AML-193 (cell line): ENCODE data around the gene ZBTB1.

Experiments
- DNase-seq, 2 experiments: peaks; one replicate each; lab custom pipeline; 2025; lab: John Stamatoyannopoulos, UW

Gene ZBTB1, protein sequence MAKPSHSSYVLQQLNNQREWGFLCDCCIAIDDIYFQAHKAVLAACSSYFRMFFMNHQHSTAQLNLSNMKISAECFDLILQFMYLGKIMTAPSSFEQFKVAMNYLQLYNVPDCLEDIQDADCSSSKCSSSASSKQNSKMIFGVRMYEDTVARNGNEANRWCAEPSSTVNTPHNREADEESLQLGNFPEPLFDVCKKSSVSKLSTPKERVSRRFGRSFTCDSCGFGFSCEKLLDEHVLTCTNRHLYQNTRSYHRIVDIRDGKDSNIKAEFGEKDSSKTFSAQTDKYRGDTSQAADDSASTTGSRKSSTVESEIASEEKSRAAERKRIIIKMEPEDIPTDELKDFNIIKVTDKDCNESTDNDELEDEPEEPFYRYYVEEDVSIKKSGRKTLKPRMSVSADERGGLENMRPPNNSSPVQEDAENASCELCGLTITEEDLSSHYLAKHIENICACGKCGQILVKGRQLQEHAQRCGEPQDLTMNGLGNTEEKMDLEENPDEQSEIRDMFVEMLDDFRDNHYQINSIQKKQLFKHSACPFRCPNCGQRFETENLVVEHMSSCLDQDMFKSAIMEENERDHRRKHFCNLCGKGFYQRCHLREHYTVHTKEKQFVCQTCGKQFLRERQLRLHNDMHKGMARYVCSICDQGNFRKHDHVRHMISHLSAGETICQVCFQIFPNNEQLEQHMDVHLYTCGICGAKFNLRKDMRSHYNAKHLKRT

DNA sequence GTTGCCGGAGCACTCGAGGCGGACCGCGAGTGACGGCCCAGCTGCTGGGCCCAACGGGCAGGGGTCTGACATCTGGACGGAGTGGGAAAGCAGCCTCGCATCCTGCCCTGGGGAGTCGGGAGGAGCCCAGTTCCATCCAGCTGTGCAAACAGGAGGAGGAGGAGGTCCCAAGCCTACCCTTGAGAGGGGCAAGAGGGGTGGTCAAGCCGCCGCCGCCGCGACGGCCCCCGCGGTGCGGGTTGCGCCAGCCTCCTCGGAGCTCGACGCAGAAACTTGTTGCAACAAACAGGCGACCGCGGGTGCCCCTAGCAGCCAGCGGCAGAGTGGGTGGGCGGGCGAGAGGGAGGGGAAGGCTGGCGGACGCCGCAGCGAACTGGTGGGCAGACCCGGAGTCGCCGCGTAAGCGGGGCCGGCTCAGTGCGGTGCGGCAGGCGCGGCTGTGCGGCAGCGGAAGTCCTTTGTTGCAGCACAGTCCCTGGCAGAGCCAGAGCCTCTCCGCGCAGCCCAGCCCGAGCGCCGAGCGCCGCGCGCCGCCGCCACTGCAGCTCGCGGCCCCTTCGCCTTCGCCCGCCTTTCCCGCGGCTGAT, at the start of gene ZBTB1:
TSS of gene ZBTB1 (plus strand) at position 461 of the 587 bp plus-strand sequence. CDS start 16,735 bp downstream, outside the sequence.
- DNase-seq, result peak; percentile 42 to 57

GRCh38 chr14:64459405-64460136, 45.0 kb upstream of the ZBTB1 start:
- DNase-seq, result no peak

GRCh38 chr14:64461221-64461620, 43.3 kb upstream of the ZBTB1 start:
- DNase-seq, result no peak

DNA sequence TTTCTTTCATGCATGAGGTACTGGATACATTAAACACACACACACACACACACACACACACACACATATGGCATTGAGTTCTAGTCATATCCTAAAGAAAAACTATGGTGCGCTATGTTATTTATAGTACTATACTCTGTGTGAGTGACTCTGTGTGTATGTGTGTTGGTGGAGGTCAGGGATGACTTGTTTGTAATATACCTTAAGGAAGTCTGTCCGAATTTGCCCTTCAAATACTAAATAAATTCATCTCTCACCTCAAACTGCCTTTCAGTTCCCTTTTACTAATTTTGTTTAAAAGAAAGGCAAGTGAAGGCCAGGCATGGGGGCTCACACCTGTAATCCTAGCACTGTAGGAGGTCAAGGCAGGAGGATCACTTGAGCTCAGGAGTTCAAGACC, 41.4 kb upstream of the ZBTB1 start:
- no peak for DNase-seq

DNA sequence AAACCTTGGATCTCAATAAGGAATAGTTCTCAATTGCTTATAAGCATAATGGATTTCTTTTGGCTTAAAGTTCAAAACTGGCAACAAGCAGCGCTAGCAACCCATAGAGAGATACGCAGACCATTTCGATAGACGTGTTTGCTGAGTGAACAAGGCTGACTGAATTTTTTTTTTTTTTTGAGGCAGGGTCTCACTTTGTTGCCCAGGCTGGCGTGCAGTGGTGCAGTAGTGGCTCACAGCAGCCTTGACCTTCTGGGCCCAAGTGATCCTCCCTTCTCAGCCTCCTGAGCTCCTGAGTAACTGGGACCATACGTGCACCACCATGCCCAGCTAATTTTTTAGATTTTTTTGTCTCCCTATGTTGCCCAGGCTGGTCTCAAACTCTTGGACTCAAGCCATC, 40.7 kb upstream of the ZBTB1 start:
- DNase-seq, result no peak

- DNase-seq, result no peak
These were observed 39.9 kb upstream of the ZBTB1 start for GRCh38 chr14:64464651-64465050.

DNA sequence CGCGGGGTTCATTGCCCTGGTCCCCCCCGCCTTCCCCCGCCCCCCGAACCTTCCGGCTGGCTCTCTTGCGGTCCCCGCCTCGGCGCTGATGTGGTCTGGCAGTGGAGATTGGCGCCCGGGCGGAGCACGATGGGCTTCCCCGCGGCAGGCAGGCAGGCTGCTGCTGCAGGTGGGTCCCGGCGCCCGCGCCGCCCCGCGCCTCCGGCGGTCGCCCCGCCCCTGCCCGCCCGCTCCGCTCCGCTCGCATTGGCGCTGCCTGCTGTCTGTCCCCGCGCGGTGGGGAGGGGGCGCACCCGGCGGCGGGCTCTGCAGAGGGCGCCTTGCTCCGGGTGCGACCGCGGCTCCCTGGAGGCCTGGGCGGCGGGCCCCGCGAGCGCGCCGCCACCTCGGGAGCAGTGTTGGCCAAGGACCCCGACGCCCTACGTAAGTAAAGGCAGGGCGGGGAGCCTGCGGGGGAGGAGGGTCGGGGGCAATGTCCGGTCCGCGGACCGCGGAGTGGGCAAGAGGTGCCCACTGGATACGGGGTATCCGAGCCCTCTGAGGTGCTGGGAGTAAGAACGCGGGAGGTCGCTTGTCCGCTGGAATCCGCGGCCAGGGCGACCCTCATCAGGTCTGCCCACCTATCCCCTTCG, 39.3 kb upstream of the ZBTB1 start, which contains the start of gene AKAP5:
TSS of gene AKAP5 (plus strand) at position 309 of the 632 bp plus-strand sequence. CDS start 2,896 bp downstream, outside the sequence.
- no peak for DNase-seq

DNA sequence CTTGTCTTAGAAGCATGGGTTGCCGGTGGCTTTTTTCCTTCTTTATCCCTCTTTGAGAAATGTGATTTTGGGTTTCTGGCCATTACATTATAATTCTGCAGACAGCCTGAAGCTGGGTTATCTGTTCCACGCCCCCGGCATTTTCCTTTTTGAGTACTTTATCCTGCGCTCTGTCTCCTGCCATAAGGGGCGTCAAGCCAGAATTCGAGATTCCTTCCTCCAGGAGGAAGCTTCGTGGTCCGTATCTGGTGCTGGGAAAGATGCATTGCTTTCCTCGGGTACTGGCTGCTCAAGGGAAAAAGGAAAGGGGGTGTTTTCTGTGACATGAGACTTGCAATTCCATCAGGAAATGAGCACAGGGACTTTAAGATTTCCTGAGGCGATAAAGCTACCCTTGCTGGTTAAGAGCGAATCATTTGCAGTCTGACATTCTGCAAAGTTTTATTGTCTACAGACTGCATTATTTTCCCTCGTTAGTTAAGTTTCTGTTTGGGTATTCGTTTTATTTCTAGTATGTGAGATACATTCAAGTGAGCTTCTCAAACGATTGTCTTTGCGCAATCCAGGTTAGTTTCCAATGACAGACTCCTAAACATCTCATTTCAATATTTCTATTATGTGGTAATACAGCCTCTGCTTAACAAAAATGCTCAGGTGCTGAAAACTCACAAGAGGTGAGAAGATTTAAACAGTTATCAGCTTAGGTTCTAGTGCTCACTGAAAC, 38.6 kb upstream of the ZBTB1 start:
- DNase-seq, result no peak

DNA sequence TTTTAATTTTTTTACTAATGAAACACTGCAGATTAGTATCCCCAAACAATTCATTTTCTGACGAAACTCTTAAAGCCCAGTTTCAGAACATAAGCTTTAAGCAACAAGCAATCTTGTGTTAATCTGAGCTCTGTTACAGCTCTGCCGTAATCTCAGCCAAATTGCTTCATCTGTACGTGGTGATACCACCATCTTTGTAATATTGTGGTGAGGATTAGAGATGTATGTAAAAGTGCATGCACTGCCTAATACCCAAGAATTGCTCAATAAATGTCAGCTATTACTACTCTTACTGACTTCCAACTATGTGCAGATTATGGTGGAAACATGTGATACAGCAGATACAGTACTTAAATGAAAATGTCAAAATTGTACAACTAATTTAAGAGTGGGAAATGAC, 37.5 kb upstream of the ZBTB1 start:
- peak; percentile 20 to 30 for DNase-seq

DNA sequence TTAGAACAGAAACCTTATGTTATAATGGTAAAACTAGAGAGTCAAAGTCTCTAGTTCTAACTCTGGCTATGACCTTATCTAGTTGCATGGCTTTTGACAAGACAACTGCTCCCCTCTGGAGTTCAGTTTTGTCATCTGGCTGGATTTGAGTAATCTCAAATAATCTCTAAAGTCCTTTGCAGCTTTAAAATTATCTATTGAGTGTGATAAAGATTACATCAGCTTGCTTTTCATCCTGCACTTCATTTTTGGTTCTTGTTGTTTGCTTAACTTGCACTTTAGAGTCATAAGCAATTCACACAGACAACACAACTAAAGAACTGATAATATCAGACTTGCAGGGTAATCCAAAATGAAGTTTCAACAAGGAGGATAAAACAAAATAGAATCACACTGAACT, 37.0 kb upstream of the ZBTB1 start:
- DNase-seq, result no peak

DNA sequence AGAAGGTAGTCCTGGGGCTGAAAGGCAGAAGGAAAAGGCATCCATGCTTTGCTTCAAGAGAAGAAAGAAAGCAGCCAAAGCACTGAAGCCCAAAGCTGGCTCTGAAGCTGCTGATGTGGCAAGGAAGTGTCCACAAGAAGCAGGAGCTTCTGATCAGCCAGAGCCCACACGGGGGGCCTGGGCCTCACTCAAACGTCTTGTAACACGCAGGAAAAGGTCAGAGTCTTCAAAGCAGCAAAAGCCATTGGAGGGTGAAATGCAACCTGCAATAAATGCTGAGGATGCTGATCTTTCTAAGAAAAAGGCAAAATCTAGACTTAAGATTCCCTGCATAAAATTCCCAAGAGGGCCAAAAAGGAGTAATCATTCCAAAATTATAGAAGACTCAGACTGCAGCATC, 36.1 kb upstream of the ZBTB1 start:
- DNase-seq, result no peak

DNA sequence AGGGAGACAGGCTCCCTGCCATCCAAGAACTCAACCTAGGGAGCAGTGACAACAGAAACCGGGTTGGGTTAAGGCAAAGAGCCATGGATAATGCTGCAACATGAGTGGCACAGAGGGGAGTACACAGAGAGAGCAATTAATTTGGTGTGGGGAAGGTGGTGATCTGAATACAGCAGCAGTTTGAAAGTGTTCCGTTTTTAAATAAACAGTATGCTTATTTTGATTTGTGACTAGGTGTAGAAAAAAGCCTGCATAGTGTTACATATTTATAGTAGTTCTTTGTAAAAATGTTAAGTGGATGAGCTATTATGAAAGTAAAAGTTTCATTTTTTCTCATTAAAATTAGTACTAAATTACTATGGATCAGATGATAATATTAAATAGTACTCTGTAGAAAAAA, 30.5 kb upstream of the ZBTB1 start:
- DNase-seq, result no peak

DNA sequence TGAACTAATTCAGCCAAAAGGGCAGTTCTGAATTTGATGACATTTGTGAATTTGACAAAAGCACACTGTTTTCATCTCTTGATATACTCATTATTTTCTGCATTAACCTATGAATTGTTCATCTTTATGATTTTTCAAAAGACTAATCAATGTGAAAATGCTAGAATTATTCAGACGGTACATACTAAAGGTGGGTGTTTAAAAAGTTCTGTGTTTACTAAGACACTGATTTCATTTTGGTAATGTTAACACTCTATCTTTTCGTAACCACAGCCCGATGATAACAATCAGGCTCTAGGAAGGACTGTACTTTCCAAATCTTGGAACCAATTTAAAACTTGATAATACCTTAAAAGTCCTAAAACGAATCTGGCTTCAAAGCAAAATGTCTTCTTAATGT, 29.9 kb upstream of the ZBTB1 start:
- DNase-seq, result no peak

DNA sequence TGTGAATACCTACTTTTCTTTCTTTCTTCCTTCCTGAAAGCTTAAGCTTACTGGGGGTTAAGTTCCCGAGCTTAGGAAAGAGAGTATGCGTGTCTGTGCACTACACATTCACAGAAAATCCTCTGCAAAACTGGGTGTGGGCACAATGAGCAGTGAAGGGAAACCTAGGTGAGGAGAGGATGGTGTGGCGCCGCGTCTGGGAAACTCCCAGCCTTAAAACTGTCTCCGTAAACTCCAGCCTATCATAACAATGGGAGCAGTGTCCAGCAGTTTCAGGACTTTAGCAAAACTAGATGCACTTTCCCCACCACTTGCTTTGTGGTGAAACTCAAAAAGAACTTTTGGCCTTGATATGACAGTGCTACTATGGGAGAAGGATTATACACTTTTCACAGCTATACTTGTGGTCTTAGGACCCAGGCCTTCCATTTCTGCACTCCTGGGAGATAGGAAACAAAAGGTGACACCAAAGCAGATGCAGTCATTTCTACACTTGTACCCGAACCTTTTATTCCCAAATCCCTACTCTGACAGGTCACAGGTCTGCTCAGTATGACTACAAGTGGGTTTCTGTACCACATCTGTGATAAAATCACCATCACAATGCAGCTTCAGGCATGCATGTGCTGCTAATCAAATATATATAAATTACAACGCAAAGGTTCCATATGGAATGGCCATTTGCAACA, 28.8 kb upstream of the ZBTB1 start:
- no peak for DNase-seq

GRCh38 chr14:64476438-64476837, 28.1 kb upstream of the ZBTB1 start:
- no peak for DNase-seq

GRCh38 chr14:64478634-64479250, 25.8 kb upstream of the ZBTB1 start:
- DNase-seq, result peak; percentile 31 to 49

- DNase-seq, result no peak
These were observed 15.9 kb upstream of the ZBTB1 start for GRCh38 chr14:64488590-64489099.

DNA sequence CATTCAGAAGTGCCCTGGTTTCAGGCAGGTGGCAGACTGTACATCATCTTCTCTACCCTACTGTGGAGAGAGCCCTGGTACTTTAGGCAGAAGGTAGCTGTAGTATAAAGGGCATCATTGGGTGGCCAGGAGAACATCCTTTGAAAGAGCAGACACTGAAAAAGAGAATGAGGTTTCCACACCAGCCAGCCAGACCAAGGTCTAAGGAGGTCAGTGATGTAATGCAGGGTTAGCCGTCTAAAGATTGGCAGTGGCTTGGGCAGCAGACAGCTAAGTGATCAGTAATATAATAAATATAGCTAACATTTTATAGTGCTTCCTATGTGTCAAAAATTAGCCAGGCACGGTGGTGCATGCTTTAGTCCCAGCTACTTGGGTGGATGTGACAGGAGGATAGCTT, 12.9 kb upstream of the ZBTB1 start:
- DNase-seq, result no peak

GRCh38 chr14:64493455-64493854, 11.1 kb upstream of the ZBTB1 start:
- DNase-seq, result no peak

- no peak for DNase-seq
These were observed 9.3 kb upstream of the ZBTB1 start for GRCh38 chr14:64495252-64495651.
